Thyroid gland (tissue), 4 donors: ENCODE results near the gene PIK3R6. TPM values are rescaled to one million over a fixed set of nuclear protein-coding genes. Genes with fewer than 3 reads are reported as not detected.

ENCODE experiments used
- DNase-seq, 2 donors: peaks; one replicate each; pipeline ENCODE4 v3.0.0-alpha.2; 2019
- H3K27ac ChIP-seq, 3 donors: fragments of 200-600 bp; sonication (generic); 1 replicate in 2 of 3; 2 replicates in 1 of 3; pipeline ENCODE4 v1.5.1; 2016 to 2019; ENCODE audit warnings: mild to moderate bottlenecking in 1 of 3, moderate library complexity in 1 of 3
- H3K27me3 ChIP-seq: fragments of 200-600 bp; sonication (generic); one replicate; pipeline ENCODE4 v1.5.1; 2019
- H3K36me3 ChIP-seq, 2 donors: fragments of 200-600 bp; sonication (generic); one replicate each; pipeline ENCODE4 v1.5.1; 2016 to 2019
- H3K4me1 ChIP-seq, 2 donors: fragments of 200-600 bp; sonication (generic); one replicate each; pipeline ENCODE4 v1.5.1; 2017 to 2019
- H3K4me3 ChIP-seq, 3 donors: fragments of 200-600 bp; sonication (generic); replicated peaks in 1 of 3; 1 replicate in 2 of 3; 2 replicates in 1 of 3; pipeline ENCODE4 v1.5.1; 2016; ENCODE audit warnings: mild to moderate bottlenecking in 1 of 3
- H3K9me3 ChIP-seq: fragments of 200-600 bp; sonication (generic); one replicate; pipeline ENCODE4 v1.5.1; 2017
- POLR2A ChIP-seq, 2 donors: fragments of 450-650 bp; IDR thresholded peaks; one replicate each; pipeline ENCODE4 v1.6.1; 2017; ENCODE audit warnings: antibody characterized with exemption in 2 of 2, mild to moderate bottlenecking in 2 of 2, moderate library complexity in 1 of 2
- WGBS, 2 donors: methylation state at CpG; one replicate each; pipeline ENCODE4 v1.1.5; 2017; 5-methylcytosine and 5-hydroxymethylcytosine counted together
- intact Hi-C: fragments of 100-400 bp; cut with DNase I; formaldehyde crosslinking; loops from one replicate; pipeline ENCODE4 v1.15.1; 2023
- total RNA-seq, 4 donors: library from RNA; depleted of rRNA; stranded (reverse); fragments of >200 nt; gene quantifications; one replicate each; pipeline ENCODE4 v1.2.3, GENCODE V29; 2016
- TF ChIP-seq, protein P1 (sequence below), 6 experiments: fragments of 200-600 bp in 3 of 6; fragments of 450-650 bp in 3 of 6; sonication (generic) in 3 of 6; IDR thresholded peaks; one replicate each; pipeline ENCODE4 v1.5.1; 2016 to 2019; ENCODE audit warnings: antibody characterized with exemption in 6 of 6, mild to moderate bottlenecking in 2 of 6, inconsistent platforms in 1 of 6, moderate library complexity in 1 of 6

Gene PIK3R6
- total RNA-seq, 4 donors from 2014 or later, result 0.22 TPM; not detected in 3

DNA sequence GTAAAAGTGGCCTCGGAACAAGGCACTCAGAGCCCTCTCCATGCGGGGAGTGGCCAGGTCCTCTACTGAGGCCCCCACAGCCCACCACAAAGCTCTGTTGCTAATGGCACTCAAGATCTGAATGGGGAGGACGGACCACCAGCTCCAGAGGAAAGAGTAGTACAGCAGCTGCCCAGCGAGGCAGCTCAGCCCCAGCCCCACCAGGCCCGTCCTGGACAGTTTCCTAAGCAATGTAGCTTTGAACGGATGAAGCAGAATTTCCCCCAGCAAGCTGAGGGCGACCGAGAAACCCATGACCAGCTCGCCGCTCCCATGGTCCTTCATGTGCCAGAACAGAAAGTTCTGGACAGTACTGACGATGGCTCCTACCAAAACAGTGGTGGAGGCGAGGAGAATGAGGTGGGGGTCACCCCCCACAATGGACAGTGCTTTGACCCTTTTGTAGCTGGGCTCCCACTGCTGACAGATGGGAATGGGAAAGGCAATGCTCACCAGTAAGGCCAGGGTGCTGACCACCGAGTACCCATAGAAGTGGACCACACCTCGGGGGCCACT is 69.8 kb downstream of the PIK3R6 start:
- DNase-seq, result no peak
- Histone ChIP-seq H3K4me1 (peaks cover 7 to 12% of the 10 kb centered on the region in 2 donors), H3K27me3 (no peaks in the 10 kb centered on the region), H3K27ac (no peak overlapping the region), H3K4me3 (no peak overlapping the region), H3K9me3 (no peaks in the 10 kb centered on the region), H3K36me3 (no peaks in the 10 kb centered on the region)
- intact Hi-C loops, result no loop called here
- WGBS, 2 donors, result 92% methylated on average over 8 to 11 of the region's 14 CpGs
- TF ChIP-seq, protein P1, sequence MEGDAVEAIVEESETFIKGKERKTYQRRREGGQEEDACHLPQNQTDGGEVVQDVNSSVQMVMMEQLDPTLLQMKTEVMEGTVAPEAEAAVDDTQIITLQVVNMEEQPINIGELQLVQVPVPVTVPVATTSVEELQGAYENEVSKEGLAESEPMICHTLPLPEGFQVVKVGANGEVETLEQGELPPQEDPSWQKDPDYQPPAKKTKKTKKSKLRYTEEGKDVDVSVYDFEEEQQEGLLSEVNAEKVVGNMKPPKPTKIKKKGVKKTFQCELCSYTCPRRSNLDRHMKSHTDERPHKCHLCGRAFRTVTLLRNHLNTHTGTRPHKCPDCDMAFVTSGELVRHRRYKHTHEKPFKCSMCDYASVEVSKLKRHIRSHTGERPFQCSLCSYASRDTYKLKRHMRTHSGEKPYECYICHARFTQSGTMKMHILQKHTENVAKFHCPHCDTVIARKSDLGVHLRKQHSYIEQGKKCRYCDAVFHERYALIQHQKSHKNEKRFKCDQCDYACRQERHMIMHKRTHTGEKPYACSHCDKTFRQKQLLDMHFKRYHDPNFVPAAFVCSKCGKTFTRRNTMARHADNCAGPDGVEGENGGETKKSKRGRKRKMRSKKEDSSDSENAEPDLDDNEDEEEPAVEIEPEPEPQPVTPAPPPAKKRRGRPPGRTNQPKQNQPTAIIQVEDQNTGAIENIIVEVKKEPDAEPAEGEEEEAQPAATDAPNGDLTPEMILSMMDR (IDR thresholded peaks at IDR 0.05), result no peak
- TF ChIP-seq POLR2A (IDR thresholded peaks at IDR 0.05), result no peak

DNA sequence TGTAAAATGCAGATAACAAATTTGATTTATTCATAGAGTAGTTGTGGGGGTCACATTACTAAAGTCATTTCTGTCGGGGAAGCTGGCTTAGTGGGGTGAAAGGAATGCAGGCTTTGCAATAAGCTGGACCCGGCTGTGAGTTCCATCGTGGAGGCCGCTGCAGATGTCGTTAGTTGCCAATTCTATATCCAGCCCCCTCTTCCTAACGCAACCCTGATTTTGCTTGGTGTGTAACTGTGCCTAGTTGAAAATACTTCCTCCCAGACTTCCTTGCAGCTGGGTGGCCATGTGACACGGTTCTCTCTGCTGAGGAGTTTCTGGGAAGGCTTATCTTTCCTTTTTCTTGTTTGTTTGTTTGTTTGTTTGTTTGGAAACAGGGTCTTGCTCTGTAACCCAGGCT is 72.8 kb downstream of the PIK3R6 start:
- Histone ChIP-seq H3K4me3 (no peak overlapping the region), H3K4me1 (peaks cover 2 to 8% of the 10 kb centered on the region in 2 donors), H3K27me3 (no peaks in the 10 kb centered on the region), H3K27ac (no peak overlapping the region), H3K36me3 (no peaks in the 10 kb centered on the region), H3K9me3 (no peaks in the 10 kb centered on the region)
- WGBS, 2 donors, result 59 to 72% methylated on average over 7 of the region's 7 CpGs
- no peak for DNase-seq
- intact Hi-C loops, result no loop called here
- TF ChIP-seq POLR2A (IDR thresholded peaks at IDR 0.05), result no peak
- TF ChIP-seq, protein P1 (IDR thresholded peaks at IDR 0.05), result no peak

DNA sequence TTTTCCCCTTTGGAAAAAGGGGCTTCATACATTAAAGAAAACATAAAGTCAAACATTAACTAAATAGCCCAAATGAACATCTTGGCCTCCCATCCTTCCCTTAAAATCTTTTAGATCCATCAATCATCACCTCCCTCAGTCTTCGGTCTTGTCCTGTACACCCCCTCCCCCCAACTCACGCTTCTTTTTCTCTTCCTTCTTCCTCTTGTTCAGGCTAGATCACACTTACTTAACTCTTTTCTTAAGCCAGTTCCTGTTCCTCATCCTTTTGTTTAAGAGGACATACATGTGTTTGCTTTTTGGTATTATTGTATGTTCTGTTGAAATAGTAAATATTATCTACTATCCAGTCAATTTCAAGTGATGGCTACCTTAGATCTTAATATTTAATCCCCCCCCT is 73.8 kb downstream of the PIK3R6 start:
- Histone ChIP-seq H3K36me3 (no peaks in the 10 kb centered on the region), H3K9me3 (no peaks in the 10 kb centered on the region), H3K4me3 (no peak overlapping the region), H3K4me1 (peaks cover 0 to 3% of the 10 kb centered on the region in 2 donors), H3K27ac (no peak overlapping the region), H3K27me3 (no peaks in the 10 kb centered on the region)
- intact Hi-C loops, result no loop called here
- 73 to 75% methylated on average over 2 of the region's 2 CpGs for WGBS, 2 donors
- TF ChIP-seq POLR2A (IDR thresholded peaks at IDR 0.05), result no peak
- TF ChIP-seq, protein P1 (IDR thresholded peaks at IDR 0.05), result no peak
- DNase-seq, result no peak

DNA sequence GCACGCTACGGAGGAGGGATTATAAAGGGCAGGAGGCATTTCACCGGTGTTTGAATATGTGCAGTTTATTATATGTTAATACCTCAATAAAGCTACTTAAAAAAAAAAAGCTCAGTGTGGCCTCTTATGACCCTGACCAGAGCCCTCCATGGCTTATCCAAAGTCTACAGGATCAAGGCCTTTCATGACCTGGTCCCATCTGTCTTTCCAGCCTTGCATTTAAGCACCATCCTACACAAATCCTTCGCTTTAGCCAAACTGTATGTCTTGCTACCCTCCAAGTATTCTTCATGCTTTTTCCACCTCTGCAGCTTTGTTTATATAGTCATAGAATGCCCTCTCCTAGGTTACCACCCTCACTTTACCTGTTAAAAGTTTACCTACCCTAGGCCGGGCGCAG is 74.8 kb downstream of the PIK3R6 start:
- intact Hi-C loops, result no loop called here
- Histone ChIP-seq H3K36me3 (no peaks in the 10 kb centered on the region), H3K27me3 (no peaks in the 10 kb centered on the region), H3K9me3 (no peaks in the 10 kb centered on the region), H3K4me1 (no peaks in the 10 kb centered on the region), H3K4me3 (no peak overlapping the region), H3K27ac (no peak overlapping the region)
- DNase-seq, result no peak
- TF ChIP-seq POLR2A (IDR thresholded peaks at IDR 0.05), result no peak
- TF ChIP-seq, protein P1 (IDR thresholded peaks at IDR 0.05), result no peak
- 66 to 76% methylated on average over 6 of the region's 6 CpGs for WGBS, 2 donors

DNA sequence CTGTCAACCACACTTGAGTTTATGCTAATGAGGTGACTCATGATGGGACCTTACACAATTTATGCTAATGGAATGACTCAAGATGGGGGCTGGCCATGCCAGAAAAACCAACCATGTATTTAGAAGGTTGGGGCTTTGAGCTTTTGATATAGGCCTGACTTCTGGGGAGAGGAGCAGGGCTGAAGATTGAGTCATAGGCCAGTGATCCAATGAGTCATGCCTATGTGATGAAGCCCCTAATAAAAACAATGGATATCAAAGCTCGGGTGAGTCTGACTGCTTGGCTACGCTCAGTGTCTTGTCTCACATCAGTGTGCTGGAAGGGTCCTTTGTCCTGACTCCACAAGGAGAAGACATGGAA is 75.6 kb downstream of the PIK3R6 start:
- Histone ChIP-seq H3K36me3 (no peaks in the 10 kb centered on the region), H3K4me3 (no peak overlapping the region), H3K4me1 (no peaks in the 10 kb centered on the region), H3K9me3 (no peaks in the 10 kb centered on the region), H3K27ac (no peak overlapping the region), H3K27me3 (no peaks in the 10 kb centered on the region)
- WGBS, 2 donors, result 88 to 89% methylated on average over 2 of the region's 2 CpGs
- intact Hi-C loops, result no loop called here
- TF ChIP-seq POLR2A (IDR thresholded peaks at IDR 0.05), result no peak
- TF ChIP-seq, protein P1 (IDR thresholded peaks at IDR 0.05), result no peak
- DNase-seq, result no peak
